Spinal cord (tissue), 10 donors: ENCODE results near the gene METTL13. TPM values are rescaled to one million over a fixed set of nuclear protein-coding genes. Genes with fewer than 3 reads are reported as not detected.
"Not testable (repeated sequence)": the region's sequence is repeated elsewhere in the genome, so short reads cannot be mapped to it uniquely, and the experiment has no call there.

ENCODE experiments used
- DNase-seq, 6 donors: peaks; one replicate each; pipeline versions ENCODE4 v3.0.0 to v3.0.0-alpha.2; 2013 to 2015; ENCODE audit warnings: low spot score in 6 of 6, low read depth in 4 of 6
- H3K27ac ChIP-seq: one replicate; pipeline ENCODE4 v1.5.1; 2013; ENCODE audit warnings: low read depth, low read length, control low read depth
- H3K27me3 ChIP-seq: one replicate; pipeline ENCODE4 v1.6.1; 2013; ENCODE audit warnings: low read length; ENCODE audit not compliant: control insufficient read depth, insufficient read depth
- H3K36me3 ChIP-seq: one replicate; pipeline ENCODE4 v1.6.1; 2013; ENCODE audit warnings: low read length; ENCODE audit not compliant: control insufficient read depth, insufficient read depth
- H3K4me1 ChIP-seq: one replicate; pipeline ENCODE4 v1.6.1; 2013; ENCODE audit warnings: low read length; ENCODE audit not compliant: control insufficient read depth, insufficient read depth
- H3K4me3 ChIP-seq: one replicate; pipeline ENCODE4 v1.5.1; 2013; ENCODE audit warnings: low read depth, low read length, control low read depth
- H3K9me3 ChIP-seq: one replicate; pipeline ENCODE4 v1.6.1; 2013; ENCODE audit warnings: low read length; ENCODE audit not compliant: control insufficient read depth, insufficient read depth
- WGBS: methylation state at CpG from one replicate; pipeline ENCODE4 v1.1.5; 2013; ENCODE audit warnings: missing lambda C conversion rate; ENCODE audit not compliant: insufficient coverage; 5-methylcytosine and 5-hydroxymethylcytosine counted together
- polyA plus RNA-seq, 2 donors: library from polyadenylated mRNA; unstranded; fragments of 120-200 nt; gene quantifications; one replicate each; pipeline ENCODE4 v1.2.1, GENCODE V29; 2013; ENCODE audit not compliant: insufficient read length in 2 of 2
- total RNA-seq, 2 donors: library from RNA; depleted of rRNA in 1 of 2; stranded (reverse); fragments of 120-200 nt in 1 of 2; fragments of >200 nt in 1 of 2; gene quantifications; one replicate each; pipeline versions ENCODE4 v1.2.3 to v1.2.4, GENCODE V29; 2013 to 2014
- donor health status: healthy.

Gene METTL13
- total and polyA plus RNA-seq, 4 donors = 19.0 to 30.8 (median 26.4) TPM

- H3K4me1 ChIP-seq, H3K27me3 ChIP-seq, H3K9me3 ChIP-seq, DNase-seq, H3K4me3 ChIP-seq, H3K27ac ChIP-seq: not testable (repeated sequence)
- peaks cover 19% of the 10 kb centered on the region for H3K36me3 ChIP-seq
- 100% methylated on average over 2 of the region's 2 CpGs for WGBS
These were observed 18.2 kb downstream of the METTL13 start for GRCh38 chr1:171799698-171800097.

- Histone ChIP-seq H3K4me1 (no peaks in the 10 kb centered on the region), H3K27me3 (no peaks in the 10 kb centered on the region), H3K9me3 (no peaks in the 10 kb centered on the region), H3K36me3 (peaks cover 14% of the 10 kb centered on the region), H3K4me3 (no peak overlapping the region), H3K27ac (no peak overlapping the region)
- no peak for DNase-seq
- 88% methylated on average over 1 of the region's 3 CpGs for WGBS
These were observed 18.9 kb downstream of the METTL13 start for GRCh38 chr1:171800342-171800741.

GRCh38 chr1:171800851-171801250, 19.4 kb downstream of the METTL13 start:
- H3K27ac ChIP-seq = no peak overlapping the region
- WGBS = no CpG with 5 or more reads among the region's 3 CpGs
- DNase-seq = peak in 1 of 6 donors; percentile 28
- H3K9me3 ChIP-seq = no peaks in the 10 kb centered on the region
- no peaks in the 10 kb centered on the region for H3K4me1 ChIP-seq
- no peaks in the 10 kb centered on the region for H3K27me3 ChIP-seq
- no peak overlapping the region for H3K4me3 ChIP-seq
- H3K36me3 ChIP-seq = peaks cover 9% of the 10 kb centered on the region

- DNase-seq = peak; percentile 22 to 91 (median 52)
- 14% methylated on average over 1 of the region's 2 CpGs for WGBS
- Histone ChIP-seq H3K4me1 (no peaks in the 10 kb centered on the region), H3K4me3 (no peak overlapping the region), H3K27me3 (no peaks in the 10 kb centered on the region), H3K36me3 (peaks cover 5% of the 10 kb centered on the region), H3K27ac (no peak overlapping the region), H3K9me3 (no peaks in the 10 kb centered on the region)
These were observed 20.0 kb downstream of the METTL13 start for GRCh38 chr1:171801487-171801891.

- no peak overlapping the region for H3K4me3 ChIP-seq
- H3K27ac ChIP-seq = no peak overlapping the region
- H3K36me3 ChIP-seq = peaks cover 4% of the 10 kb centered on the region
- no peaks in the 10 kb centered on the region for H3K27me3 ChIP-seq
- no peaks in the 10 kb centered on the region for H3K4me1 ChIP-seq
- DNase-seq = peak in 1 of 6 donors; percentile 8
- no peaks in the 10 kb centered on the region for H3K9me3 ChIP-seq
- WGBS = 90% methylated on average over 2 of the region's 3 CpGs
These were observed 20.7 kb downstream of the METTL13 start for GRCh38 chr1:171802207-171802606.

- Histone ChIP-seq H3K4me1 (no peaks in the 10 kb centered on the region), H3K9me3 (no peaks in the 10 kb centered on the region), H3K27ac (no peak overlapping the region), H3K27me3 (no peaks in the 10 kb centered on the region), H3K36me3 (peaks cover 3% of the 10 kb centered on the region), H3K4me3 (no peak overlapping the region)
- WGBS = no CpG with 5 or more reads among the region's 2 CpGs
- DNase-seq = no peak
These were observed 21.6 kb downstream of the METTL13 start for GRCh38 chr1:171803045-171803444.

GRCh38 chr1:171803461-171804022, 22.1 kb downstream of the METTL13 start:
- Histone ChIP-seq H3K4me1 (no peaks in the 10 kb centered on the region), H3K4me3 (no peak overlapping the region), H3K9me3 (no peaks in the 10 kb centered on the region), H3K27ac (no peak overlapping the region), H3K36me3 (no peaks in the 10 kb centered on the region), H3K27me3 (no peaks in the 10 kb centered on the region)
- WGBS = 96% methylated on average over 16 of the region's 17 CpGs
- no peak for DNase-seq

GRCh38 chr1:171805395-171806115, 24.1 kb downstream of the METTL13 start:
- H3K36me3 ChIP-seq = no peaks in the 10 kb centered on the region
- H3K27ac ChIP-seq = no peak overlapping the region
- 88% methylated on average over 5 of the region's 9 CpGs for WGBS
- H3K4me1 ChIP-seq = no peaks in the 10 kb centered on the region
- no peaks in the 10 kb centered on the region for H3K9me3 ChIP-seq
- DNase-seq = no peak
- H3K27me3 ChIP-seq = no peaks in the 10 kb centered on the region
- no peak overlapping the region for H3K4me3 ChIP-seq

- WGBS = 90% methylated on average over 3 of the region's 4 CpGs
These were observed 26.1 kb downstream of the METTL13 start for GRCh38 chr1:171807556-171807955.

GRCh38 chr1:171809834-171810233, 28.4 kb downstream of the METTL13 start:
- no peak overlapping the region for H3K4me3 ChIP-seq
- H3K27me3 ChIP-seq = no peaks in the 10 kb centered on the region
- H3K4me1 ChIP-seq = no peaks in the 10 kb centered on the region
- no CpG with 5 or more reads among the region's 2 CpGs for WGBS
- DNase-seq = no peak
- H3K27ac ChIP-seq = no peak overlapping the region
- no peaks in the 10 kb centered on the region for H3K9me3 ChIP-seq
- H3K36me3 ChIP-seq = no peaks in the 10 kb centered on the region

More at GRCh38 chr1:171807556-171807955, 26.1 kb downstream of the METTL13 start:
- Histone ChIP-seq H3K4me1 (no peaks in the 10 kb centered on the region), H3K27me3 (no peaks in the 10 kb centered on the region), H3K4me3 (no peak overlapping the region), H3K36me3 (no peaks in the 10 kb centered on the region), H3K9me3 (no peaks in the 10 kb centered on the region), H3K27ac (no peak overlapping the region)
- no peak for DNase-seq
